ENCODE measurements around the gene SNRPA1.

GRCh38 chr15:101276501-101277037 is 18.5 kb downstream of the SNRPA1 start:
- TF ChIP-seq MAX (IDR thresholded peaks at IDR 0.05) (no peak), TAF1 (IDR thresholded peaks at IDR 0.05; ENCODE audit: low read depth) (no peak), CEBPB (IDR thresholded peaks at IDR 0.05) (no peak), YY1 (IDR thresholded peaks at IDR 0.05; ENCODE audit: low read depth) (no peak), EP300 (IDR thresholded peaks at IDR 0.05; ENCODE audit: borderline replicate concordance) (no peak), NFIC (IDR thresholded peaks at IDR 0.05) (no peak), REST (IDR thresholded peaks at IDR 0.05; ENCODE audit: low read depth) (no peak), RAD21 (IDR thresholded peaks at IDR 0.05; ENCODE audit: low read depth) (no peak), TEAD4 (IDR thresholded peaks at IDR 0.05) (no peak), CREB1 (IDR thresholded peaks at IDR 0.05; ENCODE audit: low read depth) (no peak), USF1 (IDR thresholded peaks at IDR 0.05) (no peak)

All from Ishikawa (cell line).